GM19397 (cell line): ENCODE data around the gene AAR2.

Experiments used
- ATAC-seq: cut with Tn5 transposase; IDR thresholded peaks from one replicate; pipeline ENCODE4 v1.9.1; 2021; ENCODE audit warnings: mild to moderate bottlenecking, moderate library complexity; ENCODE audit not compliant: unreplicated experiment

Gene AAR2

GRCh38 chr20:36275441-36276189 lies 39.3 kb downstream of the AAR2 start:
- ATAC-seq = no peak

- no peak for ATAC-seq
These were observed 41.3 kb downstream of the AAR2 start for GRCh38 chr20:36277546-36277945.

DNA sequence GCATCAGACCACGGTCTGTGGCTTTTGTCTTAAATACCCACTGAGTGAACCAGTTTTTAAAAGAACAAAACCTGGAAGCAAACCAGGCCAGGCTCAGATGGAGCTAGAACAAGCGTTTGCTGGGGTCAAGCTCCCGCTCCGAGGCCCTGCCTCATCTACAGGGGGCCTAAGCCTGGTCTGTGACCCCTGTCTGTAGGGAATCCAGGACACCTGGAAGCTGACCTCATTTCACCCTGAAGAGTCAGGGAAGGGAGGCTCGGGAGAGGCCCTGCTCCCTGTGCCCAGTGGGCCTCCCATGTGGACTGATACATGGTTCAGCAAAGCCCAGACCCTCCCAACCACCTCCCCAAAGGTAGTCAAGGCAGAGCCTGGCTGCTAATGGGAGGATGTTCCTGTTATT lies 43.1 kb downstream of the AAR2 start:
- no peak for ATAC-seq

DNA sequence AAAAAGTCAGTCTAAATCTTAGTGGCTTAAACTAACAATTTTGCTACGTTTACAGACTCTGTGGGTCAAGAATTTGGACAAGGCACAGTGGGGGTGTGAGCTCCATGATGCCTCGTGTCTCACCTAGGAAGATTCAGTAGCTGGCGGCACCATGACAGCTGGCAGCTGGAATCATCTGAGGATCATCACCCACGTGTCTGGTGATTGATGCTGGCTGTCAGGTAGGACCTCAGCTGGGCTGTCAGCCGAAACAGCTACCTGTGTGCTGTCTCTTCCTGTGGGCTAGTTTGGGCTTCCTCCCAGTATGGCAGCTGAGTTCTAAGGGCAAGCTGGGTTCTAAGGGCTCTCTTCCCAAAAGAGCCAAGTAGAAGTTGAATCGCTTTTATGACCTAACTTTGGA lies 43.5 kb downstream of the AAR2 start:
- ATAC-seq = no peak

DNA sequence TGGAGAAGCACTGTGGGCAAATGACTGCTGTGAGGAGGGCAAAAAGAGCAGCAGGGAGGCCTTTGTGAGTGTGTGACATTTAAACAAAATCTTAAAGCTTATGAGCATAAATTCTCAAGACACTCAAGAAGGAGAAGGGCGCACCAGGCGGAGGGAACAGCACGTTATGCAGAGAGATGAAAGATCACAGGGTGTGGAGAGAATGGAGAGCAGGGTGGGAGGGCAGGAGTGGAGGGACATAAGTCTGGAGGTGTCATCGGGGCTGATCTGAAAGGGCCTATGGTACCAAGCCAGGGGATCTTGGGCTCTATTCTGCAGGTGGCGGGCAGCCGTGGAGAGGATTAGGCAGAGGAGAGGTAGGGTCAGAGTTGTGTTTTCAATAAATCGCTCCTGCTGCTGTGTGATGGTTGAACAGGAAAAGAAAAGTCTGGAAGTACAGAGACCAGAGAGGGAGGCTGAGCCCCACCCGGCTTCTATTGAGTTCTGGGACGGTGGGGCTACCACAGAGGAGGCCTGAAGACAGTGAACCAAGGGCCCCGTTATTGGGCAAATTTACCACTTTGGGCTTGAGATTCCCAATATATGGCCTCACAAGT lies 45.6 kb downstream of the AAR2 start:
- no peak for ATAC-seq

DNA sequence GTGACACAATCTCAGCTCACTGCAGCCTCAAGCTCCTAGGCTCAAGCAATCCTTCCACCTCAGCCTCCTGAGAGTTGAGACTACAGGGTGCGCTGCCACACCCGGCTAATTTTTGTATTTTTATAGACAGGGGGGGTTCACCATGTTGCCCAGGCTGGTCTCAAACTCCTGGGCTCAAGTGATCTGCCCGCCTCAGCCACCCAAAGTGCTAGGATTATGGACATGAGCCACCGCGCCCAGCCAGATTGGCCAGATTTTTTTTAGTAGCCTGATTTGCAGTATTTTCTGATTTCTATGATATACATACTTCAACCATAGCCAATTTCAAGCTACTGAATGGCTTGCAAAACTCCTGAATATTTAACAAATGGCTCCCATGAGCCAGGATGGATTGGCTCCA lies 48.5 kb downstream of the AAR2 start:
- ATAC-seq = no peak

DNA sequence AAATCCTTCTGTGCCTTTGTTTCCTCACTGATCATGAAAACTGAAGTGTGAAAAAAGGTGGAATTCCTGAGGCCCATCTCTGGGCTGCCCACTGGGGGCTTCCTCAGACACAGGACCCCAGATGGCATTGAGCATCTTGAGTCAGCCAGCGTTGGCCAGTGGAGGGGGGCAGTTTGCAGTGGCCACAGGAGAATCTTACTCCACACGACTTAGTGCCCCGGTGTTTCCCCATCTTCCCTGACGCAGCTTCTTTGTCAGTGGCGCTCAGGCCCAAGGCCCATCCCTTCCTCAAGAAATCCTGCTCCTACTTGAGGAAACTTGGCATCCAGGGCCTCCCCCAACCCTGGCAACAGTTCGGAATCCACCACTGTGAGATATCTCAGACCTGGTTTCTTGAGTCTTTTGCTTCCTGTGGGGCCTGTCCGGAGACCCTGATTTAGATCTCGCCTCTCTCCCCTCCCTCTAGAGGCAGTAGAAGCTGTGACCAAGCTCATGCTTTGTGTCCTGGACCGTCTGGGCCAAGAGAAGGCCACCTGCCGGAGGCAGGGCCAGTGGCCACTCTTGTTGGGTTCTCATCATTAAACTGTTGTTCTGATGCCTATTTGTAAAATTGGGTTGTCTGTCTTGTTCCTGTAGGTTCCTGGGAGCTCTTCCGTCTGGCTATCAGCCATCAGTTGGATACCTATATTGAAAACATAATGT lies 49.6 kb downstream of the AAR2 start:
- ATAC-seq = no peak

DNA sequence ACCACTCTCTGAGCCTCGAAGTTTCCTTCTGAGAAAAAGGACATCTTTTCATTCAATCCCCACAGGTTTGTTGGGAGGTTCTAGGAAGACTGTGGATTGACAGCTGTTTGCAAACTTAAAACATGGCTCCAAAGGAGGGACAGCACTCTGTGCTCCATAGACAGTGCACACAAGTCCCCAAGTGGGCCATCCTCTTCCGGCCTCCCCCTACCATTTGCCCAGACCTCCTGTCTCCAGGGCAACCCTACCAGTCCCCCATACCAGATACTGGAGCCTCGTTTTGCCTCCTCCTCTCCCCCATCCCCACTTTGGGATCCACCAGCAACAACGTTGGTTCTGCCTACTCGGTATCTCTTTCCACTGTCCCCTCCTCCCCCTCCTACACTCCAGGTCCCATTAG lies 61.4 kb downstream of the AAR2 start:
- no peak for ATAC-seq

GRCh38 chr20:36298061-36298460 lies 61.8 kb downstream of the AAR2 start:
- no peak for ATAC-seq

DNA sequence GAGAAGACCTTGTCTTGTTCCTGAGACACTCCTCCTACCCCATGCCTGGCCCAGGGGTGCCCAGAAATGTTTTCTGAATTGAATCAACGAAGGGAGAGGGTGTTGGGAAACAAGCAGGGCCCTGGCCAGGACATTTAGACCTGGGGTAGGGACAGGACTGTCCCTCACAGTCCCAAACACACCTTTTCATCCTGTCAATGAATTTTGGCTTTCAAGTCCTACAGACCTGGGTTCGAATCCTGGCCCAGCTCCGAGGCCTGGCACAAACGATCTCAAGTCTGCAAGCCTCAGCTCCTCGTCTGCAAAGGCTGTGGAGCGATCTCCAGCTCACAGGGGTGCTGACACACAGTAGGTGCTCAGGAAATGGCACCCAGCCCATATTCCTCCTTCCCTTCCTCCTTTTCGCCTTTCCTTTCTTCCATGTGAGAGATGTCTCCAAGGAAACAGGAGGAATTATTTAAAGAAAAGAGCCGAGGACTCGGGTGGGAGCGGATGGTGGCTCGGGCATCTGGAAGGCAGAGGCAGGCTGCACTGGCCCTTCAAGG lies 62.6 kb downstream of the AAR2 start:
- no peak for ATAC-seq

DNA sequence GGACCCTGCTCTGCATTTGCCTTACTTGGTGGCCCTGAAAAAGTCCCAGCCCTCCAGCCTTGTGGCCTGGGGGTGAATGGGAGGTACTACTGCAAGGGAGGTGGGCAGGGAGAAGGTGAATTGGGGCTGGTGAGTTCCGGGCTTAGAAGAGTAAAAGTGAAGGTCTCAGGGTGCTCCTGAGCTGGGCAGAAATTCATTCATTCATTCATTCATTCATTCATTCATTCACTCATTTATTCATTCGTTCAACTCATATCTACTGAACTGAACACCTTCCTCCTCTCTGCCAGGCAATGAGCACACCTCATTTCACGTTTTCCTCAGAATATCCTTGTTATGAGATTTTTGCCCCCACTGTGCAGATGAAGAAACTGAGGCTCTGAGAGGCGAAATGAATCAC lies 63.2 kb downstream of the AAR2 start:
- ATAC-seq = no peak

GRCh38 chr20:36301359-36302119 lies 65.3 kb downstream of the AAR2 start:
- no peak for ATAC-seq

DNA sequence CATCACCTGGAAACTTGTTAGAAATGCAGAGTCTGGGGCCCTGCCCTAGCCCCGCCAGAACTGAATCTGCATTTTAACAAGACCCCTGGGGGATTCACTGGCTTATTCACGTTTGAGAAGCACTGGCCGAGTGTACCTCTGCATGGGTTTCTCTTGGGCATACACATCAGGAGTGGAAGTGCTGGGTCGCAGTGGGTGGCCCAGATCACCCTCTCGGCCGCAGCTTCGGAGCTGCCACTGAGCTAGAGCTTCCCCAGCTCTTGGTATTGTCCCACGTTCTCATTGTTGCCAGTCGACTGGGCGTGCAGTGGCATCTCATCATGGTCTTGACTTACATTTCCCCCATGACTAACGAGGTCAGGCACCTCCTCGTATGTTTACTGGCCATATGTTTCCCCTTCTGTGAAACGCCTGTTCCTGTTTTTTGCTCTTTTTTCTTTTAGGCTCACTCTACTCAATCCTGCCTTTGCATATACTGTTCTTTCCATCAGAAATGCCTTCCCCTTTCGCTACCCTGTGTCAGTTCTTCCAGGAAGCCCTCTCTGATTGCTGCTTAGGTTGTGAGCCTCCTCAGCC lies 66.8 kb downstream of the AAR2 start:
- no peak for ATAC-seq

DNA sequence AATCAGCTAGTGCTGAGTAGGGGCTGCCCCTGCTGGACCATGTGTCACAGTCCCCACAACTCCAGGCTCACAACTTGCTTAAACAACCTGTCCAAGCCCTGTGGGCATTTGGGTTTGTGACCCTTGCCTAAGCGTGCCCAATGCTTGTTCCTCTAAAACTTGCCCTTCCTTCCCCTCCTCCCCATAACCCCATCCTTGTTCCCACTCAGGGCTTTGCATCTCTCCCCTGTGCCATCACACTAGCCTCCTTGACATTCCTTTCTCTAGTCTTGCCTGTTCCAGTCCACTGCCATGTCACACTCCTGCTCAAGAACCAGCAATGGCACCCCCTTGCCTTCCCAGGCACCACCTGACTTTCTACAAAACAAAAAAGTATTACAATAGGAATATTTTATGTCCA lies 67.6 kb downstream of the AAR2 start:
- ATAC-seq = no peak

- no peak for ATAC-seq
These were observed 68.7 kb downstream of the AAR2 start for GRCh38 chr20:36304786-36305495.

DNA sequence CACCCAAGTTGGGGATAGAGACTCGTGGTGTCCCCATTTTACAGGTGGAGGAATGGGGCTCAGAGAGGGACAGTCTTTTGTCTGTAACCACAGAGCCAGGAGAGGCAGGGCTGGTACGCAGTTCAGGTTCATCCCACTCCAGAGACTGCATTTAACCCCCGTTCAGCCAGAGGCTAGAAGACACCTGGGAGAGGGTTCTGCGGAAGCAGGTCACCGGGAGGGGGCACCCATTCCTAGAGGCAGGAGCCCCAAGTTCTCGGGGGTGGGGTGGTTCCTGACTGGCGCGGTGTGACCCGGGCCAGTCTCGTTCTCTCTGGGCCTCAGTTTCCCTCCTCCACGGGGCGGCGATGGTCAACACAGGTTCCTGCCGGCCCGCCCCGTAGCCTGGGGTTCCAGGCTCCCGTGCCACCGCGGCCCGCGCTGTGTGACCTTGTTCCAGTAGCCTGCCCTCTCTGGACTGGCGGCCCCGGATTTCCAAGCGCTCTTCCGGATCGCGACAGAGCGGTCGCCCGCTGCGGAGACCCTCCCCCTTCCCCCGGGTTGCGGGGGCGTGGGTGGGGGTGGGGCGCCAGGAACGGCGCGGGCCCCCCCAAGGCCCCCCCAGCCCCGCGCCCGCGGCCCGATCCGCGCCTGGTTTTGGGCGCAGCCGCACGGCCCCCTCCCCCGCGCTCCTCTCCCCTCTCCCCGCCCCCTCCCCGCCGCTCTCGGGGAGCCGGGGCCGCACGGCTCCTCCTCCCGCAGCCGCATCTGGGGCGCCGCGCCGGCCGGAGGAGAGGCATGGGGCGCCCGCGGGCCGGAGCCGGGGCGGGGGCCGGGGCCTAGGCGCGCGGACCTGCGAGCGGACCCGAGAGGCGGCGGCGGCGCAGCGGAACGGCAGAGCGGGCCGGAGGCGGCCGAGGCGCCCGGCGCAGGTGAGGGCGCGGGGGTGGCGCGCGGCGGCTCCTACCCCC lies 69.6 kb downstream of the AAR2 start, which contains the start of gene DLGAP4:
TSS of gene DLGAP4 (plus strand) at position 738 of the 950 bp plus-strand sequence. CDS start 125,379 bp downstream, outside the sequence.
- no peak for ATAC-seq
